ENCODE measurements around the gene RPS2.

- TF ChIP-seq MAX (IDR thresholded peaks at IDR 0.05), result no peak
- TF ChIP-seq EP300 (IDR thresholded peaks at IDR 0.05; ENCODE audit: borderline replicate concordance), result no peak
- TF ChIP-seq CEBPB (IDR thresholded peaks at IDR 0.05), result no peak
- TF ChIP-seq YY1 (IDR thresholded peaks at IDR 0.05; ENCODE audit: low read depth), result no peak
- TF ChIP-seq, protein P1, sequence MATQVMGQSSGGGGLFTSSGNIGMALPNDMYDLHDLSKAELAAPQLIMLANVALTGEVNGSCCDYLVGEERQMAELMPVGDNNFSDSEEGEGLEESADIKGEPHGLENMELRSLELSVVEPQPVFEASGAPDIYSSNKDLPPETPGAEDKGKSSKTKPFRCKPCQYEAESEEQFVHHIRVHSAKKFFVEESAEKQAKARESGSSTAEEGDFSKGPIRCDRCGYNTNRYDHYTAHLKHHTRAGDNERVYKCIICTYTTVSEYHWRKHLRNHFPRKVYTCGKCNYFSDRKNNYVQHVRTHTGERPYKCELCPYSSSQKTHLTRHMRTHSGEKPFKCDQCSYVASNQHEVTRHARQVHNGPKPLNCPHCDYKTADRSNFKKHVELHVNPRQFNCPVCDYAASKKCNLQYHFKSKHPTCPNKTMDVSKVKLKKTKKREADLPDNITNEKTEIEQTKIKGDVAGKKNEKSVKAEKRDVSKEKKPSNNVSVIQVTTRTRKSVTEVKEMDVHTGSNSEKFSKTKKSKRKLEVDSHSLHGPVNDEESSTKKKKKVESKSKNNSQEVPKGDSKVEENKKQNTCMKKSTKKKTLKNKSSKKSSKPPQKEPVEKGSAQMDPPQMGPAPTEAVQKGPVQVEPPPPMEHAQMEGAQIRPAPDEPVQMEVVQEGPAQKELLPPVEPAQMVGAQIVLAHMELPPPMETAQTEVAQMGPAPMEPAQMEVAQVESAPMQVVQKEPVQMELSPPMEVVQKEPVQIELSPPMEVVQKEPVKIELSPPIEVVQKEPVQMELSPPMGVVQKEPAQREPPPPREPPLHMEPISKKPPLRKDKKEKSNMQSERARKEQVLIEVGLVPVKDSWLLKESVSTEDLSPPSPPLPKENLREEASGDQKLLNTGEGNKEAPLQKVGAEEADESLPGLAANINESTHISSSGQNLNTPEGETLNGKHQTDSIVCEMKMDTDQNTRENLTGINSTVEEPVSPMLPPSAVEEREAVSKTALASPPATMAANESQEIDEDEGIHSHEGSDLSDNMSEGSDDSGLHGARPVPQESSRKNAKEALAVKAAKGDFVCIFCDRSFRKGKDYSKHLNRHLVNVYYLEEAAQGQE (IDR thresholded peaks at IDR 0.05; ENCODE audit: low read depth), result no peak
- no peak for TF ChIP-seq RAD21 (IDR thresholded peaks at IDR 0.05; ENCODE audit: low read depth)
- TF ChIP-seq CREB1 (IDR thresholded peaks at IDR 0.05; ENCODE audit: low read depth), result no peak
- no peak for TF ChIP-seq TEAD4 (IDR thresholded peaks at IDR 0.05)
- no peak for TF ChIP-seq TAF1 (IDR thresholded peaks at IDR 0.05; ENCODE audit: low read depth)
- no peak for TF ChIP-seq NFIC (IDR thresholded peaks at IDR 0.05)
- no peak for TF ChIP-seq EGR1 (IDR thresholded peaks at IDR 0.05)
- no peak for TF ChIP-seq TCF12 (IDR thresholded peaks at IDR 0.05; ENCODE audit: low read depth)
Observed at GRCh38 chr16:1944612-1945199, 19.9 kb downstream of the RPS2 start.
